Ascending aorta (tissue), 2 donors: Measurements from ENCODE around the gene DOCK2. TPM values are rescaled to one million over a fixed set of nuclear protein-coding genes. Genes with fewer than 3 reads are reported as not detected.

Experiments
- DNase-seq, 2 donors: peaks; one replicate each; pipeline ENCODE4 v3.0.0-alpha.2; 2019; ENCODE audit warnings: low spot score in 2 of 2
- H3K27ac ChIP-seq, 2 donors: fragments of 200-600 bp; sonication (generic); one replicate each; pipeline ENCODE4 v1.5.1; 2016 to 2017; ENCODE audit warnings: mild to moderate bottlenecking in 1 of 2
- H3K27me3 ChIP-seq: fragments of 200-600 bp; sonication (generic); one replicate; pipeline ENCODE4 v1.5.1; 2017
- H3K36me3 ChIP-seq, 2 donors: fragments of 200-600 bp; sonication (generic); one replicate each; pipeline ENCODE4 v1.5.1; 2016
- H3K4me1 ChIP-seq, 2 donors: fragments of 200-600 bp; sonication (generic); one replicate each; pipeline ENCODE4 v1.5.1; 2016 to 2017; ENCODE audit warnings: mild to moderate bottlenecking in 1 of 2
- H3K4me3 ChIP-seq, 2 donors: fragments of 200-600 bp; sonication (generic); one replicate each; pipeline ENCODE4 v1.5.1; 2016 to 2017; ENCODE audit warnings: mild to moderate bottlenecking in 1 of 2
- H3K9me3 ChIP-seq, 2 donors: fragments of 200-600 bp; sonication (generic); one replicate each; pipeline ENCODE4 v1.5.1; 2016
- intact Hi-C: fragments of 100-400 bp; cut with DNase I; formaldehyde crosslinking; loops from one replicate; pipeline ENCODE4 v1.15.1; 2023
- total RNA-seq: library from RNA; depleted of rRNA; stranded (reverse); fragments of >200 nt; gene quantifications from one replicate; pipeline ENCODE4 v1.1.0, GENCODE V29; 2016
- TF ChIP-seq, protein P1 (sequence below), 3 experiments: fragments of 200-600 bp in 2 of 3; fragments of 450-650 bp in 1 of 3; sonication (generic) in 2 of 3; IDR thresholded peaks; one replicate each; pipeline ENCODE4 v1.5.1; 2016 to 2019; ENCODE audit warnings: antibody characterized with exemption in 3 of 3, mild to moderate bottlenecking in 1 of 3, moderate library complexity in 1 of 3

Gene DOCK2
- total RNA-seq, 1 donor from 2014 or later, result 33.1 TPM

DNA sequence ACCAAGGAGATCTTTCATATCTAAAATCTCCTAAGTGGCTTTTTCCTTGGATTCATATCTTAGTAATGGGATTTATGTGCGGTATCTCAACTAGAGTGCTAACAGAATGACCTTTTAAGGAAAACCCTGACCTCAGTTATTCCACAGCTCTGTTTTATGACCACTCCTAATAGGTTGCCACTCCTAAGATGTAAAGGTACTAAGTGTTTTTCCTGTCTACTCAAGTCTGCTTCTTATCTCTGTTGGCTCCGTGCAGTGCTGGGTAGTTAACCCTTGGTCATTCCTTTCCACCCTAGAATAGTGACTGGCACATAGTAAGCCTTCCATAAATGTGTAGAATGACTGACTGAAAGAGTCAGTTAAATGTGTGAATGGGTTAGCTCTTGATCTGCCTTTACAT is 161.4 kb downstream of the DOCK2 start:
- Histone ChIP-seq H3K27ac (no peak overlapping the region), H3K4me1 (no peaks in the 10 kb centered on the region), H3K4me3 (no peak overlapping the region), H3K36me3 (no peaks in the 10 kb centered on the region), H3K9me3 (no peaks in the 10 kb centered on the region), H3K27me3 (no peaks in the 10 kb centered on the region)
- TF ChIP-seq, protein P1, sequence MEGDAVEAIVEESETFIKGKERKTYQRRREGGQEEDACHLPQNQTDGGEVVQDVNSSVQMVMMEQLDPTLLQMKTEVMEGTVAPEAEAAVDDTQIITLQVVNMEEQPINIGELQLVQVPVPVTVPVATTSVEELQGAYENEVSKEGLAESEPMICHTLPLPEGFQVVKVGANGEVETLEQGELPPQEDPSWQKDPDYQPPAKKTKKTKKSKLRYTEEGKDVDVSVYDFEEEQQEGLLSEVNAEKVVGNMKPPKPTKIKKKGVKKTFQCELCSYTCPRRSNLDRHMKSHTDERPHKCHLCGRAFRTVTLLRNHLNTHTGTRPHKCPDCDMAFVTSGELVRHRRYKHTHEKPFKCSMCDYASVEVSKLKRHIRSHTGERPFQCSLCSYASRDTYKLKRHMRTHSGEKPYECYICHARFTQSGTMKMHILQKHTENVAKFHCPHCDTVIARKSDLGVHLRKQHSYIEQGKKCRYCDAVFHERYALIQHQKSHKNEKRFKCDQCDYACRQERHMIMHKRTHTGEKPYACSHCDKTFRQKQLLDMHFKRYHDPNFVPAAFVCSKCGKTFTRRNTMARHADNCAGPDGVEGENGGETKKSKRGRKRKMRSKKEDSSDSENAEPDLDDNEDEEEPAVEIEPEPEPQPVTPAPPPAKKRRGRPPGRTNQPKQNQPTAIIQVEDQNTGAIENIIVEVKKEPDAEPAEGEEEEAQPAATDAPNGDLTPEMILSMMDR (IDR thresholded peaks at IDR 0.05), result no peak
- intact Hi-C loops, result no loop called here
- no peak for DNase-seq

DNA sequence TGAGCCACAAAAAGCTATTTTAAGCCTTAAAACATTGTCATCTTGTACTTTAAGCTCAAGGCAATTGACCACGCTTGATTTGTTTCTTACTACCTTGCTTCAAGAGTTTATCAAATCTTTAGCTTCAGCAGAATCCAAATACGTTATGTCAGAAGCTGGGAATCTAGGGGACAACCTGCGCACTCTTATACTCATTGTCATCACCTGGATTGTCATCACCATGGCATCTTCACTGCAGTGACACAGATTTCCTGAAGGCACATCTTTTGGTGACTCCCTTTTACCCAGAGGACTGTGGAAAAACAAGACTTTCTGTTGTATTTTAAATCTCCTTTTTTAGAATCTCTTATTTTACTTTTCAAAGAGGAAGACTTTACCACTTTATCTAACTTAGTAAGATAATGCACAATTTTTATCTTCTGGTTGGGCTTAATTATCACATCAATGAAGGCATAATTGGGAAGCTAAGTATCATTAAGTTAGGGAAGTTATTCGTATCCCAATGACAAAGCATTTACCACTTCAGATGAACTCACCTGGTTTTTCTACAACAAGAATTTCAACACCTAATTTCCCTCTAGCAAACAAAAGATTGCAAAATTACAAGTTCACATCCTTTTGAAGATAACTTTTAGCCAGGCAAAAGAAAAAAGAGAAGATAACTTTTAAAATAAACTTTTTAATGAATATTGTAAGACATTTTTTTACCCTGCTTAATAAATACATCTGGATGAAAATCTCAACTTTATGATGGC is 162.0 kb downstream of the DOCK2 start:
- Histone ChIP-seq H3K27me3 (no peaks in the 10 kb centered on the region), H3K4me1 (no peaks in the 10 kb centered on the region), H3K27ac (no peak overlapping the region), H3K36me3 (no peaks in the 10 kb centered on the region), H3K4me3 (no peak overlapping the region), H3K9me3 (no peaks in the 10 kb centered on the region)
- DNase-seq, result no peak
- TF ChIP-seq, protein P1 (IDR thresholded peaks at IDR 0.05), result no peak
- intact Hi-C loops, result no loop called here

DNA sequence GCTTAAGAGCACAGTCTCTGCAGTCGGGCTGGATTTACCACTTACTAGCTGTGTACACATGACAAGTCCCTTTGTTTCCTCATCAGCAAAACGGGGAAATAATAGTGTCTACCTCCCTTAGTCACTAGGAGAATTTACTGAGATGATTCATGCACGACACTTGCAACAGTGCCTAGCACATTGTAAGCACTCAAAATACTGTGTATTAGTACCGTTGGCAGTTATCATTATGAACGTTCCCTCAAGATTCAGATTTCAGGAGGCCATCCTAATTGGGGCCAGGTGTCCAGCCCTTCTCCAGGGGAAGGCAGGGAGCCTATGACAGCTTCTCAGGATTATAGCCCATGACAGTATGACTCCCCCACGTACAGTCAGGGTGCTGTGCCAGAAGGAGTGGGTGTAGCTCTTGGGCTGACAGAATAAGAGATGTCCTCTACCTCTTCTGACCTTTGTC is 164.3 kb downstream of the DOCK2 start:
- H3K9me3 ChIP-seq, result no peaks in the 10 kb centered on the region
- no peak for DNase-seq
- H3K27me3 ChIP-seq, result no peaks in the 10 kb centered on the region
- no peak overlapping the region for H3K4me3 ChIP-seq
- TF ChIP-seq, protein P1 (IDR thresholded peaks at IDR 0.05), result no peak
- intact Hi-C loops, result no loop called here
- H3K36me3 ChIP-seq, result no peaks in the 10 kb centered on the region
- H3K4me1 ChIP-seq, result no peaks in the 10 kb centered on the region
- H3K27ac ChIP-seq, result no peak overlapping the region

DNA sequence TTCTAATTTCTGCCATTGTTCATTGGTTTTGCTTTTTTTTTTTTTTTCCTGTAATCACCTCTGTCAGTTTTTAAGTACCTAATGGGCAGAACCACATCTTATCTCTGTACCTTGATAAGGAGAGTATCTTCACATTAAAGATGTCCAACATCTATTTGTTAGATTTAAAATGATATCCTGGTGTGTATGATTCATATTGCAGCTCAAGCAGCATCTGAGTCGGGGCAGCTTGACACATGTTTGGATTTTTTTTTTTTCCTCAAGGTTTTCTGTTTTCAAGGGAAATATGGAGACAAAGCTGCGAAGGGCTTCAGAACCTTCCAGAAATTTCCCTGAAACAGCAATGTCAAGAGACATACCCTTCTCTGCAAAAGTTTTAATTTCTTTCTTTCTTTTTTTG is 164.7 kb downstream of the DOCK2 start:
- no peaks in the 10 kb centered on the region for H3K4me1 ChIP-seq
- H3K4me3 ChIP-seq, result no peak overlapping the region
- TF ChIP-seq, protein P1 (IDR thresholded peaks at IDR 0.05), result no peak
- DNase-seq, result no peak
- H3K9me3 ChIP-seq, result no peaks in the 10 kb centered on the region
- intact Hi-C loops, result no loop called here
- no peaks in the 10 kb centered on the region for H3K36me3 ChIP-seq
- no peak overlapping the region for H3K27ac ChIP-seq
- H3K27me3 ChIP-seq, result no peaks in the 10 kb centered on the region

DNA sequence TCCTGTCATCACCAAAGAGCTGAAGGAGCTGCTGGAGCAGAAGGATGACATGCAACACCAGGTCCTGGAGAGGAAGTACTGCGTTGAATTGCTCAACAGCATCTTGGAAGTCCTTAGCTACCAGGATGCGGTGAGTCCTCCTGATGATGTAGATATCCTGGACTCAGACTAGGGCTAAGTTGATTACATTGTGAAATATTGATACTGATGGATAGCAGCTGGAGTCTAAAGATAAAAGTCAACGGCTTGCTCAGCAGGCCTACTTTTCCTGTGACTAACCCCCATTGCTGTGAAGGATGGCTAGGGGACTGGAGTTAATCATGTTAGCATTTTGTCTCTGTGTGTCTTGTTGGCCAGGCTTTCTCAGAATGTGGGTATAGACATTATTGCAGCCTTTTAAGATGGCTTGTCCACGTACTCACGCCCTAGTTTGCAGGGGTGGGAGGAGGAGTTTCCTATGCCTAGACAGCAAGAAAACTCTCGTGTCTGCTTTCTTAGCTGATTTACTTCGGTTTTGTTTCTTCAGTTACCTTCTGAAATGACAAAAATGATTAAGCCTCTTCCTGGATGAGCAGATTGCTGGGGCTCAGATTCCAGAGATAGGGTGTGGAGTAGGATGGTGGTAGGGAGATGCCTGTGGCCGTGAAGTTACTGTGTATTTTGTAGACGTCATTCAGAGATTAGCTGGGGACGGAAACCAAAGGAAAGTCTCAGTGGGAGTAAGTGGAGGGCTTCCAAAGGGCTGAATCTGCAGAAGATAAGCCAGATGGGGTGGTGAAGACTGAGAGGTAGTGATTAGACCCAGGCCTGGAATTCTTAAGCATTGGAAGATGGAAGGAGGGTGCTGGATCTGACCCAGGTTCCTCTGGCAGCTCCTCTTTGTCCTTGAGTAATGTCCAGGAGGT is 166.3 kb downstream of the DOCK2 start:
- no peak overlapping the region for H3K27ac ChIP-seq
- H3K4me1 ChIP-seq, result no peaks in the 10 kb centered on the region
- no peaks in the 10 kb centered on the region for H3K36me3 ChIP-seq
- TF ChIP-seq, protein P1 (IDR thresholded peaks at IDR 0.05), result no peak
- no peak for DNase-seq
- H3K4me3 ChIP-seq, result no peak overlapping the region
- no peaks in the 10 kb centered on the region for H3K9me3 ChIP-seq
- intact Hi-C loops, result no loop called here
- no peaks in the 10 kb centered on the region for H3K27me3 ChIP-seq
